MCF 10A (cell line): ENCODE data around the gene TNS1. TPM values are rescaled to one million over a fixed set of nuclear protein-coding genes. Genes with fewer than 3 reads are reported as not detected.

ENCODE experiments used
- BruUV-seq: library from RNA; stranded (reverse); fragments of 400-500 nt; replicated peaks from 2 replicates; lab custom pipeline; 2021; lab: Mats Ljungman, UMichigan
- CTCF ChIA-PET: fragments of 300-600 bp; sonication (Branson Sonifier 250); formaldehyde crosslinking; extraction: SDS; loops from one replicate; lab custom pipeline; 2021; ENCODE audit warnings: antibody characterized with exemption, inconsistent platforms; lab: Yijun Ruan, JAX
- POLR2A ChIA-PET: fragments of 300-600, 350-650 bp; sonication (Branson Sonifier 250); formaldehyde crosslinking; extraction: SDS; loops from one replicate; lab custom pipeline; 2020; ENCODE audit warnings: antibody characterized with exemption, inconsistent platforms; lab: Yijun Ruan, JAX
- DNase-seq: peaks from one replicate; pipeline ENCODE4 v3.0.0-alpha.2; 2018; ENCODE audit not compliant: unreplicated experiment
- H3K27ac Mint-ChIP-seq: one replicate; pipeline ENCODE4 v1.8.0; 2022; ENCODE audit warnings: mild to moderate bottlenecking, low read depth, mixed read lengths; ENCODE audit not compliant: unreplicated experiment
- H3K27me3 Mint-ChIP-seq: one replicate; pipeline ENCODE4 v1.8.0; 2022; ENCODE audit warnings: mixed read lengths; ENCODE audit not compliant: insufficient read depth, unreplicated experiment
- H3K36me3 Mint-ChIP-seq: one replicate; pipeline ENCODE4 v1.8.0; 2022; ENCODE audit warnings: mild to moderate bottlenecking, moderate library complexity, mixed read lengths; ENCODE audit not compliant: insufficient read depth, unreplicated experiment
- H3K4me1 Mint-ChIP-seq: one replicate; pipeline ENCODE4 v1.8.0; 2022; ENCODE audit warnings: mixed read lengths; ENCODE audit not compliant: insufficient read depth, unreplicated experiment
- H3K4me3 Mint-ChIP-seq: one replicate; pipeline ENCODE4 v1.8.0; 2022; ENCODE audit warnings: mild to moderate bottlenecking, moderate library complexity, mixed read lengths; ENCODE audit not compliant: unreplicated experiment
- H3K9me3 Mint-ChIP-seq: one replicate; pipeline ENCODE4 v1.8.0; 2022; ENCODE audit warnings: mixed read lengths; ENCODE audit not compliant: unreplicated experiment
- CTCF ChIP-seq: fragments of 200-600 bp; IDR thresholded peaks from one replicate; pipeline ENCODE4 v1.8.0; 2022; ENCODE audit warnings: antibody characterized with exemption, mild to moderate bottlenecking; ENCODE audit not compliant: unreplicated experiment
- intact Hi-C: fragments of 100-400 bp; cut with micrococcal nuclease; formaldehyde crosslinking; loops from 2 replicates; pipeline ENCODE4 v1.14.1; 2022
- total RNA-seq: library from RNA; stranded (reverse); gene quantifications from 2 replicates; pipeline ENCODE4 v1.2.3, GENCODE V29; 2022

Gene TNS1
- total RNA-seq, 1 experiment from 2014 or later: 3.3 TPM

GRCh38 chr2:217804338-217804737, 198.5 kb downstream of the TNS1 start:
- H3K9me3 Mint-ChIP-seq: peaks cover 11% of the 10 kb centered on the region
- H3K4me3 Mint-ChIP-seq: no peak overlapping the region
- peaks cover 7% of the 10 kb centered on the region for H3K4me1 Mint-ChIP-seq
- ChIA-PET POLR2A (no interaction called here), CTCF (interaction anchor here (0.8 to 4.6 kb wide), 4 partner anchors 16 to 189 kb away, joined by 3 to 22 read pairs (median 12); no protein-coding TSS in a partner anchor)
- no peak for DNase-seq
- no peak overlapping the region for H3K27ac Mint-ChIP-seq
- H3K27me3 Mint-ChIP-seq: no peaks in the 10 kb centered on the region
- intact Hi-C loops: no loop called here
- no TSS peak for BruUV-seq
- H3K36me3 Mint-ChIP-seq: peaks cover 5% of the 10 kb centered on the region
- no peak for TF ChIP-seq CTCF

- H3K36me3 Mint-ChIP-seq: peaks cover 5% of the 10 kb centered on the region
- peaks cover 7% of the 10 kb centered on the region for H3K4me1 Mint-ChIP-seq
- TF ChIP-seq CTCF: no peak
- H3K27me3 Mint-ChIP-seq: no peaks in the 10 kb centered on the region
- intact Hi-C loops: no loop called here
- no peak overlapping the region for H3K4me3 Mint-ChIP-seq
- POLR2A ChIA-PET: no interaction called here
- peaks cover 6% of the 10 kb centered on the region for H3K9me3 Mint-ChIP-seq
- no peak for DNase-seq
- H3K27ac Mint-ChIP-seq: no peak overlapping the region
- CTCF ChIA-PET: interaction anchor here (0.7 to 7.4 kb wide), 5 partner anchors 14 to 229 kb away, joined by 3 to 59 read pairs (median 19); no protein-coding TSS in a partner anchor
- no TSS peak for BruUV-seq
Measured at GRCh38 chr2:217803653-217803960, 199.2 kb downstream of the TNS1 start.

- no peak for TF ChIP-seq CTCF
- BruUV-seq: no TSS peak
- peaks cover 5% of the 10 kb centered on the region for H3K36me3 Mint-ChIP-seq
- ChIA-PET CTCF (interaction anchor here (0.6 to 7.4 kb wide), 9 partner anchors 13 to 319 kb away, joined by 3 to 59 read pairs (median 5); no protein-coding TSS in a partner anchor), POLR2A (no interaction called here)
- intact Hi-C loops: no loop called here
- peaks cover 7% of the 10 kb centered on the region for H3K4me1 Mint-ChIP-seq
- peaks cover 6% of the 10 kb centered on the region for H3K9me3 Mint-ChIP-seq
- DNase-seq: no peak
- H3K4me3 Mint-ChIP-seq: no peak overlapping the region
- no peaks in the 10 kb centered on the region for H3K27me3 Mint-ChIP-seq
- no peak overlapping the region for H3K27ac Mint-ChIP-seq
Measured at GRCh38 chr2:217802876-217803652, 199.7 kb downstream of the TNS1 start.

GRCh38 chr2:217802266-217802665, 200.5 kb downstream of the TNS1 start:
- no peaks in the 10 kb centered on the region for H3K27me3 Mint-ChIP-seq
- H3K9me3 Mint-ChIP-seq: peaks cover 6% of the 10 kb centered on the region
- intact Hi-C loops: no loop called here
- no peak overlapping the region for H3K4me3 Mint-ChIP-seq
- no TSS peak for BruUV-seq
- ChIA-PET CTCF (interaction anchor here (0.6 to 7.4 kb wide), 4 partner anchors 12 to 97 kb away, joined by 3 to 59 read pairs (median 4); no protein-coding TSS in a partner anchor), POLR2A (interaction anchor here (1.2 kb wide), 1 partner anchor 10 kb away, joined by 3 read pairs; no protein-coding TSS in a partner anchor)
- H3K27ac Mint-ChIP-seq: no peak overlapping the region
- DNase-seq: no peak
- H3K4me1 Mint-ChIP-seq: peaks cover 7% of the 10 kb centered on the region
- no peak for TF ChIP-seq CTCF
- H3K36me3 Mint-ChIP-seq: peaks cover 5% of the 10 kb centered on the region
